WTC11 (cell line): ENCODE results near the gene HS1BP3.

ENCODE experiments used
- NFE2L1 ChIP-seq: sonication (generic); formaldehyde crosslinking; IDR thresholded peaks from 2 replicates; pipeline ENCODE4 v1.8.1; 2023; ENCODE audit warnings: missing genetic modification reagents
- TF ChIP-seq, protein P1 (sequence below): sonication (generic); formaldehyde crosslinking; IDR thresholded peaks from 2 replicates; pipeline ENCODE4 v1.8.1; 2023; ENCODE audit warnings: mild to moderate bottlenecking, missing genetic modification reagents, moderate library complexity

DNA sequence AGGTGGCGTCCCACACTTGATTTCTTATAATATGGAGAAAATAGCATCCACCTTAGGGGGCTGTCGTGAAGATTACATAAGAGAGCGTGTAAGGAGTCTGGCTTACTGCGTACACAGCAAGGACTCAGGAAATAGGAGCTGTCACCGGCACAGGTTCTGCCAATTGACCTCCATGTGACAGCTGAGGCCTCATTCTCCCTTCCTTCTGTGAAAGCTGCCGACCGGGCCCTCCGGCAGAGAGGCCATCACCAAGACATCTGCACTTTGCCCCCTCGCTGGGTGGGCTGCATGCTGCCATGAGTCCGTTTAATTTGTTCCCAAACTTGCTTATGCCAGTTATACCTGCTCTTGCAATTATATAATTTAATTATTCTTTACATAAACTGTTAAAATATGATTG is 27.7 kb downstream of the HS1BP3 start:
- TF ChIP-seq, protein P1, sequence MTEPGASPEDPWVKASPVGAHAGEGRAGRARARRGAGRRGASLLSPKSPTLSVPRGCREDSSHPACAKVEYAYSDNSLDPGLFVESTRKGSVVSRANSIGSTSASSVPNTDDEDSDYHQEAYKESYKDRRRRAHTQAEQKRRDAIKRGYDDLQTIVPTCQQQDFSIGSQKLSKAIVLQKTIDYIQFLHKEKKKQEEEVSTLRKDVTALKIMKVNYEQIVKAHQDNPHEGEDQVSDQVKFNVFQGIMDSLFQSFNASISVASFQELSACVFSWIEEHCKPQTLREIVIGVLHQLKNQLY (CRISPR knock-in tag), result no peak
- no peak for TF ChIP-seq NFE2L1
